Lung (tissue), 10 donors: ENCODE data around the gene FAM25G. TPM values are rescaled to one million over a fixed set of nuclear protein-coding genes. Genes with fewer than 3 reads are reported as not detected.
A peak's percentile ranks its signal among the peaks of the same experiment; 100 is the strongest.
"Not testable (repeated sequence)": the region's sequence is repeated elsewhere in the genome, so short reads cannot be mapped to it uniquely, and the experiment has no call there.

ENCODE experiments used
- ATAC-seq: fragments of 200-7000 bp; cut with Tn5 transposase; one replicate; pipeline ENCODE4 v1.9.1; 2020; ENCODE audit warnings: moderate number of reproducible peaks; ENCODE audit not compliant: insufficient read depth, low FRiP score
- DNase-seq, 3 donors: peaks; one replicate each; pipeline ENCODE4 v3.0.0-alpha.2; 2013 to 2017
- H3K27ac ChIP-seq, 2 donors: one replicate each; pipeline ENCODE4 v1.5.1; 2013; ENCODE audit warnings: mild to moderate bottlenecking in 2 of 2, moderate library complexity in 2 of 2, control low read depth in 1 of 2, inconsistent platforms in 1 of 2, low read depth in 1 of 2, low read length in 1 of 2
- H3K27me3 ChIP-seq, 3 donors: one replicate each; pipeline ENCODE4 v1.5.1; 2013; ENCODE audit warnings: low read length in 2 of 3; ENCODE audit not compliant: control insufficient read depth in 3 of 3, insufficient read depth in 3 of 3
- H3K36me3 ChIP-seq, 4 donors: one replicate each; pipeline ENCODE4 v1.5.1; 2013; ENCODE audit warnings: low read length in 4 of 4, mild to moderate bottlenecking in 1 of 4, moderate library complexity in 1 of 4; ENCODE audit not compliant: control insufficient read depth in 4 of 4, insufficient read depth in 4 of 4
- H3K4me1 ChIP-seq, 5 donors: one replicate each; pipeline ENCODE4 v1.5.1; 2013; ENCODE audit warnings: low read length in 5 of 5, mild to moderate bottlenecking in 2 of 5, moderate library complexity in 1 of 5; ENCODE audit not compliant: control insufficient read depth in 5 of 5, insufficient read depth in 5 of 5
- H3K4me3 ChIP-seq: one replicate; pipeline ENCODE4 v1.5.1; 2013; ENCODE audit warnings: mild to moderate bottlenecking, control low read depth, moderate library complexity
- H3K9ac ChIP-seq, 2 donors: one replicate each; pipeline ENCODE4 v1.5.1; 2013; ENCODE audit warnings: low read length in 2 of 2, control low read depth in 1 of 2; ENCODE audit not compliant: insufficient read depth in 1 of 2
- H3K9me3 ChIP-seq, 4 donors: one replicate each; pipeline ENCODE4 v1.5.1; 2013; ENCODE audit warnings: low read length in 3 of 4, mild to moderate bottlenecking in 1 of 4, moderate library complexity in 1 of 4; ENCODE audit not compliant: control insufficient read depth in 4 of 4, insufficient read depth in 3 of 4
- WGBS, 2 donors: extraction: QIAGEN DNeasy Blood & Tissue Kit; methylation state at CpG; one replicate each; pipeline ENCODE4 v1.1.7; 2013; 5-methylcytosine and 5-hydroxymethylcytosine counted together
- polyA plus RNA-seq, 2 donors: library from polyadenylated mRNA; stranded (reverse); fragments of 200-250 nt; gene quantifications; one replicate each; pipeline ENCODE4 v1.2.1, GENCODE V29; 2013
- total RNA-seq, 2 donors: library from RNA; depleted of rRNA in 1 of 2; stranded (reverse); fragments of >200 nt in 1 of 2; gene quantifications; one replicate each; pipeline ENCODE4 v1.2.1, GENCODE V29; 2014 to 2021
- donor health status: Bipolar disorder and iron deficiency.
- donor health status: healthy.
- donor health status: DM: yes; HTN: yes; CAD: no.

Gene FAM25G
- total and polyA plus RNA-seq, 4 donors = not detected

DNA sequence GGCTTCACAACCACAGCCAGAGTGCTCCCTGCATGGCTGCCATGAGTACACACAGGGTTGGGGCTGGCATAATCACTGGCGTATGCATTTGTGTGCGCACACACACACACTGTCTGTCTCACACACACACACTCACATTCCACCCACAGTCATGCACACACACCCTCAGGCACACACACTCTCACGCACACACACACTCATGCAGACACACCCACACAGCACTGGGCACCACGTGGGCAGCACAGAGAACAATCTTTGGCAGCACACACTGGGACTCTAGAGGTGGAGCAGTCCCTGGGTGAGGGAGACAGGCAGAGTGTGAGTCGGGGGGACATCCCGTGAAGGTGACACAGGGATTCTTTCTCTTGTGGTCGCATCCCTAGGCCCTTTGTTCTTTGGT lies 18.0 kb downstream of the FAM25G start:
- H3K36me3 ChIP-seq, DNase-seq, H3K9ac ChIP-seq, H3K4me3 ChIP-seq, H3K27ac ChIP-seq, H3K9me3 ChIP-seq, ATAC-seq, H3K4me1 ChIP-seq, H3K27me3 ChIP-seq: not testable (repeated sequence)
- no CpG with 5 or more reads among the region's 7 CpGs for WGBS, 2 donors

DNA sequence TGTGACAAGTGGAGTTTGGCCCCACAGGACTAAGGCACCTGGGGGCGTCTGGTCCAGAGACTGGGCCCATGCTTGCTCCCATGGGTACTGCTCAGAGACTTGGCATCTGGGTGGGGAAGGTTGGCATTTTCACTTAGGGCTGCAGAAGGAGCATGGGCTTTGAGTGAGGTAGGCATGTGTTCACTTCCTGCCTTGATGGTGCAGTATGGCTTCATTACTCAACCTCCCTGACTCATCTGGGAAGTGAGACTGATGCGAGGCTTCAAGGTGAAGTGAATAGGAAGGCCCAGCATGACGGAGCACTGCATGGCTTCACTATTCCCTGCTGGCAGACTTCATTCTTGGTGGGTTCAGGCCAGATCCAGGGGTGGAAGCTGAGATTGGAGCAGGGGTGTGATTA lies 18.9 kb downstream of the FAM25G start:
- not testable (repeated sequence) for H3K4me3 ChIP-seq, H3K9me3 ChIP-seq, ATAC-seq, H3K9ac ChIP-seq, H3K4me1 ChIP-seq, H3K36me3 ChIP-seq, H3K27me3 ChIP-seq, H3K27ac ChIP-seq, DNase-seq
- 100% methylated on average over 1 of the region's 3 CpGs; no CpG with 5 or more reads in 1 of the 2 donors for WGBS, 2 donors

DNA sequence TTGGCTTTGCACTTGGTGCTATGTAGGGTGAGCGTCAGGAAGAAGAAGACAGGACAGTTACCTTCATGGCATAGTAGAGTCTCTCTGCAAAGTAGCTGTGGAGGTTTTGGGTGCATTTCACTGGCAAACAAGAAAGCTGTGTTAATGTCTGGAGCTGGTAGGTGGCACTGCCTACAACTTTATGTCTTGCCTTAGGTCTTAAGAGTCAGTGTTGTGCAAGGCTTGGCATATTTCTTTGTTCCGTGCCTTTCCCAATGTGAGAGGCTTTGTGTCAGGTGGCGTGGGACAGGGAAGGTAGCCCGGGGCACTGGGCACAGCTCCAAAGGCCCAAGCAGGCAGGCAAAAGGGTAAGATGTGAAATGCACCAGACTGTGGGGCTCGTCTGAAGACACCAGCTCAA lies 19.4 kb downstream of the FAM25G start:
- H3K27ac ChIP-seq, H3K4me1 ChIP-seq, H3K9ac ChIP-seq, H3K27me3 ChIP-seq, DNase-seq, ATAC-seq, H3K36me3 ChIP-seq, H3K4me3 ChIP-seq, H3K9me3 ChIP-seq: not testable (repeated sequence)
- no CpG with 5 or more reads among the region's 5 CpGs for WGBS, 2 donors

DNA sequence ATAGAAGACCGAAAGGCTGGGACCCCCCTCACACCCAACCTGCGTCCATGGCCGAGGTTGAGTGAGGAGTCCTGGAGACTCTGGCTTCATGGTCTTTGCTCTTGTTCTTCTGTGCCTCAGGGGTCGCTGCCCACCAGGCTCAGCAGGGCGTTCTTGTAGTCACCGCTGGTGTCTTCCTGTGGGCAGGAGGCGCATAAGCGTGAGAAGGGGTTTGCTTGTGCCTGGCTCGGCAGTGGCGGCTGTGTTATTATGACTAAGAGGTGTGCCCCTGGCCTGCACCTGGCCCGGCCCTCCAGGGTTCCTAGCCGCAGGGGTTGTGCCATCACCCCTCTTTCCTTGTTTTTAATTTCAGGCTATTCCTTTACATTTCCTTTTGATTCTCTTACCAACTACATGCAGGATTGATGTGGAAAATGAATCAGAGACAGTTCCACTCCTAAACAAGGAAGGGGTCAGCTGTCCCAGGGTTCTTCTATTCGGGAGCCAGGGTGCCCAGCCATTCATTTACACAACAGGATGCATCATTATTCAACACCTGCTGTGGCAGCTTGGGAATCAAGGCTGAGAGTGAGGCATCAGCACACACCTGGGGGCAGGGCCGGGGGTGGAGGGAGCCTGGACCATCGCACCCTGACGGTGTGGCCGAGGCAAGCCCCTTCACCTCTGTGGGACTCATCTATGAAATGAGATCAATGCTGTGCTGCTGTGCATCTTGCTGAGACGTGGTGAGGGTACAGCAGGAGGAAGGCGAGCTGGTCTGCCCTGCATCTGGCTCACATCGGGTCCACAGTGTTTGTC lies 22.6 kb downstream of the FAM25G start:
- ATAC-seq, H3K36me3 ChIP-seq, H3K9ac ChIP-seq, H3K27me3 ChIP-seq, H3K27ac ChIP-seq, H3K4me3 ChIP-seq, DNase-seq, H3K4me1 ChIP-seq, H3K9me3 ChIP-seq: not testable (repeated sequence)
- 88 to 94% methylated on average over 14 to 15 of the region's 20 CpGs for WGBS, 2 donors

DNA sequence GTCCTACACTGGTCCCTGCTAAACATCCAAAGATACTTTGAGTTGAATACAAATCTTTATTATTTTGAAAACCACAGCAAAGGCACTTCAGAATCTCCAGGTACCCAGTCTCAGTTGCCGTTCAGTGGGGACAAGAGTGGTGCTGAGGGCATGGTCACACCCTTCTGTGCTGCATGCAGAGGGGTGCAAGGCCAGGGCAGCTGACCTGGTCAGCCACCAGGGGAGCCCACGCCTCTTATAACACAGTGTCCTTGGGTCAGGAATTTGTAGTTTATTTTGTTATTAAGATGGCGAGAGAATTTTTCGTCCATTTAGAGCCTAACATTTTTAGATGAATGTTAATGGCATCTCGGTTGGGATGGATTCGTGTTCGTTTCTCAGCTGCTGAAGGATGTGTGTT lies 23.5 kb downstream of the FAM25G start:
- not testable (repeated sequence) for H3K4me3 ChIP-seq, H3K4me1 ChIP-seq, DNase-seq, H3K36me3 ChIP-seq, H3K9me3 ChIP-seq, H3K27ac ChIP-seq, ATAC-seq, H3K9ac ChIP-seq, H3K27me3 ChIP-seq
- WGBS, 2 donors = 86 to 90% methylated on average over 4 to 5 of the region's 7 CpGs

DNA sequence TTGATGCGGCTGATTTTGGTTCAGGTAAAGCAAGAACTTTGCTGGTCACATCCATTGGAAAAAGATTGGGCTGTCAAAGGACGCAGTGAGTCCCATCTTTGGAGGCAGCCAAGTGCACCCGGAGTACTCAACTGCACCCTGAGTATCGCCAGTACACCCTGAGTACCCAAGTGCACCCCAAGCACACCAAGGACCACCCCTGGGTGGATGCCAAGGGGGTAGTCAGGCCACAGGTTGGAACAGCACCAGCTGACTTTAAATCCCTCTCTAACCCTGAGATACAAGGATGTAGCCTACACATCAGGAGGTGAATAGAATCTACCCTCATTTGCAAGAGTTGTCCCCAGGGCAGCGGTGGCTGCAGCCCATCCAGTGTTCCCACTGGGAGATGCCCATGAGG lies 24.0 kb downstream of the FAM25G start:
- H3K27ac ChIP-seq, H3K9me3 ChIP-seq, H3K27me3 ChIP-seq, ATAC-seq, H3K4me1 ChIP-seq, H3K9ac ChIP-seq, H3K36me3 ChIP-seq, DNase-seq, H3K4me3 ChIP-seq: not testable (repeated sequence)
- WGBS, 2 donors = 96 to 100% methylated on average over 2 to 5 of the region's 5 CpGs

DNA sequence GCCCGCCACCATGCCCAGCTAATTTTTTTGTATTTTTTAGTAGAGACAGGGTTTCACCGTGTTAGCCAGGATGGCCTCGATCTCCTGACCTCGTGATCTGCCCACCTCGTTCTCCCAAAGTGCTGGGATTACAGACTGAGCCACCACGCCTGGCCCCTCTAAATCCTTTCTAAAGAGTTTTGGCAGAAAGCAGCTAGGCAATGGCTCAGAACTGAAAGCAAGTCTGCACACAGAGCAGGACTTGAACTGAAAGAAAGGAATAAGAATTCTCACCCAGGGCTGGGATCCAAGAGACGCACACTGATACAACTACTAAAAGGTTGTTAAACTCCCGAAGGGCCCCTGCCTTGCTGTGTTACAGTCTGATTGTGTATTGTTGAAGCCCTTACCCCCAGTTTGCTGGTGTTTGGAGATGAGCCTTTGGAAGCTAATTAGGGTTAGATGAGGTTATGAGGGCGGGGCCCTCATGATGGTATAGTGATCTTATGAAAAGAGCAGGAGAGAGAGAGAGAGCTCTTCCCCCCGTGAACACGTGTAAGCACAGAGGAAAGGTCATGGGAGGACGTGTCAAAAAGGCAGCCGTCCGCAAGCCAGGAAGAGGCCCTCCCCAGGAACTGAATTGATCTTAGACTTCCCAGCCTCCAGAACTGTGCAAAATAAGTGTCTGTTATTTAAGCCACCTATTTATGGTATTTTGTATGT lies 26.1 kb downstream of the FAM25G start:
- H3K27ac ChIP-seq, DNase-seq, H3K36me3 ChIP-seq, H3K9me3 ChIP-seq, H3K9ac ChIP-seq, ATAC-seq, H3K27me3 ChIP-seq, H3K4me1 ChIP-seq, H3K4me3 ChIP-seq: not testable (repeated sequence)
- 78 to 83% methylated on average over 13 to 14 of the region's 14 CpGs for WGBS, 2 donors

DNA sequence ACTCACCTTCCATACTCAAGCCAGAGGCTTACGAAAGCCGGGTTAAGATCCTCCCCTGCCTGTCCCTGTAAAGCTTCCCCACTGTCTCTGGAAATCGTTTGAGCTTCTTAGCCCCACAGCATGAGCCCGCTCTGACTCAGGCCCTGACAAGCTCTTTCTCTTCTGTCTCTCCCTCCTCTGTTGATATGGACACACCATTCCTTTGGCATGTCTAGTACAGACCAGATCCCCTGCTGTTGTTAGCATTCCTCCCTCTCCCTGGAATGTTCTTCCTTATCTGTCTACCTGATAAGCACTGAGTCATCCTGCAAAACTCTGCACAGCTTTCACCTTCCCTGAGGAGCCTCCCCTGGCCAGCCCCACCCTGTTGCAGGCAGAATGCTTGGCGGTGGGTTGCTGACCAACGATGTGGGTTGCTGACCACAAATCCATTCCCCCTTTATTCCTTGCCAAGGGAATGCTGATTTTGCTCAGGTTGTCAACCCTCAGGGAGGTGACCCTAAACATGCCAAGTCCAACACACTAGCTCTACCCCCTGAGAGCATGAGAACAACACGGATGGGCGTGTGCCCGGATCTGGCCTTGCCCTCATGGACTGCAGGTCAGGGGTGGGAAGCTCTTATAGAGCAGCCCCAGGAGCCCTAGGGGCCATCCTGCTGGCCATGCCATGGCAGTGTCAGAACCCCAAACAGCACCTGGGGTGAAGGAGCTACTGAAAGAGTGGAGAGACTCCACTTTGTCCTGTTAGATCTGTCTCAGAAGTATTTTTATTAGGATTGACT lies 28.7 kb downstream of the FAM25G start:
- WGBS, 2 donors = 93 to 97% methylated on average over 3 of the region's 9 CpGs
- H3K4me1 ChIP-seq, H3K36me3 ChIP-seq, H3K9ac ChIP-seq, H3K9me3 ChIP-seq, DNase-seq, H3K27ac ChIP-seq, H3K4me3 ChIP-seq, H3K27me3 ChIP-seq: not testable (repeated sequence)
- ATAC-seq = peak; percentile 57
